ENCODE results near the gene JAKMIP3. TPM values are rescaled to one million over a fixed set of nuclear protein-coding genes. Genes with fewer than 3 reads are reported as not detected.

Gene JAKMIP3
- total RNA-seq, 1 donor from 2014 or later = 0.18 TPM

GRCh38 chr10:132096223-132096622 is 30.5 kb downstream of the JAKMIP3 start:
- no peaks in the 10 kb centered on the region for H3K36me3 ChIP-seq
- peaks cover 11% of the 10 kb centered on the region for H3K27me3 ChIP-seq (ENCODE audit: low read depth)
- no peak for ATAC-seq
- no peak overlapping the region for H3K27ac ChIP-seq
- intact Hi-C loops (cut with DNase I) = no loop called here
- no peaks in the 10 kb centered on the region for H3K4me1 ChIP-seq
- no peaks in the 10 kb centered on the region for H3K9me3 ChIP-seq
- no peak for DNase-seq
- TF ChIP-seq CTCF (IDR thresholded peaks at IDR 0.05) = no peak
- no peak overlapping the region for H3K4me3 ChIP-seq

- Histone ChIP-seq H3K4me1 (no peaks in the 10 kb centered on the region), H3K9me3 (no peaks in the 10 kb centered on the region), H3K4me3 (no peak overlapping the region), H3K27me3 (ENCODE audit: low read depth) (peaks cover 11% of the 10 kb centered on the region), H3K36me3 (no peaks in the 10 kb centered on the region), H3K27ac (no peak overlapping the region)
- TF ChIP-seq CTCF (IDR thresholded peaks at IDR 0.05) = no peak
- intact Hi-C loops (cut with DNase I) = no loop called here
- DNase-seq = peak; percentile 28
- no peak for ATAC-seq
Measured at GRCh38 chr10:132096863-132097478, 31.2 kb downstream of the JAKMIP3 start.

- intact Hi-C loops (cut with DNase I) = no loop called here
- Histone ChIP-seq H3K36me3 (no peaks in the 10 kb centered on the region), H3K9me3 (no peaks in the 10 kb centered on the region), H3K4me3 (no peak overlapping the region), H3K27ac (no peak overlapping the region), H3K4me1 (no peaks in the 10 kb centered on the region), H3K27me3 (ENCODE audit: low read depth) (peaks cover 11% of the 10 kb centered on the region)
- no peak for DNase-seq
- no peak for TF ChIP-seq CTCF (IDR thresholded peaks at IDR 0.05)
- no peak for ATAC-seq
Measured at GRCh38 chr10:132097609-132098377, 32.0 kb downstream of the JAKMIP3 start.

- TF ChIP-seq CTCF (IDR thresholded peaks at IDR 0.05) = no peak
- no peak for ATAC-seq
- no peaks in the 10 kb centered on the region for H3K36me3 ChIP-seq
Measured at GRCh38 chr10:132098539-132099388, 33.0 kb downstream of the JAKMIP3 start.

GRCh38 chr10:132099389-132100090 is 33.8 kb downstream of the JAKMIP3 start:
- intact Hi-C loops (cut with DNase I) = no loop called here
- TF ChIP-seq CTCF (IDR thresholded peaks at IDR 0.05) = no peak
- Histone ChIP-seq H3K4me1 (no peaks in the 10 kb centered on the region), H3K4me3 (no peak overlapping the region), H3K36me3 (no peaks in the 10 kb centered on the region), H3K27ac (no peak overlapping the region), H3K27me3 (ENCODE audit: low read depth) (peaks cover 4% of the 10 kb centered on the region), H3K9me3 (no peaks in the 10 kb centered on the region)
- DNase-seq = peak; percentile 32
- no peak for ATAC-seq

More at GRCh38 chr10:132098539-132099388, 33.0 kb downstream of the JAKMIP3 start:
- Histone ChIP-seq H3K4me3 (no peak overlapping the region), H3K4me1 (no peaks in the 10 kb centered on the region), H3K27me3 (ENCODE audit: low read depth) (peaks cover 4% of the 10 kb centered on the region), H3K9me3 (no peaks in the 10 kb centered on the region), H3K27ac (no peak overlapping the region)
- intact Hi-C loops (cut with DNase I) = no loop called here
- peak; percentile 22 for DNase-seq
